Stomach (tissue), 4 donors: Measurements from ENCODE around the gene RAB43.

Experiments
- CTCF ChIP-seq, 7 experiments: fragments of 450-650 bp in 4 of 7; fragments of 200-600 bp in 3 of 7; sonication (generic) in 3 of 7; IDR thresholded peaks; one replicate each; pipeline ENCODE4 v1.5.1; 2016 to 2019; ENCODE audit warnings: antibody characterized with exemption in 7 of 7, control low read depth in 2 of 7, mild to moderate bottlenecking in 1 of 7
- EP300 ChIP-seq: sonication (generic); formaldehyde crosslinking; IDR thresholded peaks from one replicate; pipeline ENCODE4 v1.6.1; 2017; ENCODE audit warnings: antibody characterized with exemption
- POLR2AphosphoS5 ChIP-seq, 3 donors: sonication (generic); formaldehyde crosslinking; IDR thresholded peaks; one replicate each; pipeline ENCODE4 v1.6.1; 2016; ENCODE audit warnings: antibody characterized with exemption in 3 of 3

DNA sequence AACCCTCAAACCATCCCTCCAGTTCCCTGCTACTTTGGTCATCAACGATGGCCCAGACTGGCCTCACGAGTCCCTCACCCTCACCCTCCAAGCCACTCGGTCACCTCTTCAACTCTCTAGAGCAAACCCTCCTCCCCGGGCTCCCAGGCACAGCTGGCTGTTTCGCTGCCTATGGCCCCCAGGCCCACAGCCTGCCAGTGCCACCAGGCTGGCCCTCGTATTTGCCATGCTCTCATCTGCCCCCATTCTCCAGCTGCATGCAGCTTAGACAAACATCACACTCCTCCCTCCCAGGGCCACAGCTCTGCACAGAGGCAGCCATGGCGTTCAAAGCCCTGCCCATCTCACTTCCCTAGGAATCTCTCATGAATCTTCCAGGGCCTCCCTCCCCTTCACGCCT lies 13.8 kb downstream of the RAB43 start:
- TF ChIP-seq CTCF (IDR thresholded peaks at IDR 0.05) (no peak), EP300 (no peak), POLR2AphosphoS5 (IDR thresholded peaks at IDR 0.05) (no peak)
